CD4-positive, alpha-beta T cell (primary cell): ENCODE measurements around the gene SCAF11. TPM values are rescaled to one million over a fixed set of nuclear protein-coding genes. Genes with fewer than 3 reads are reported as not detected.

Source experiments
- ATAC-seq: fragments of 200-7000 bp; cut with Tn5 transposase; one replicate; pipeline ENCODE4 v1.10.0; 2022; ENCODE audit warnings: mild to moderate bottlenecking; ENCODE audit not compliant: poor library complexity
- CTCF ChIA-PET: fragments of 350-600 bp; sonication (Branson Sonifier 250); formaldehyde crosslinking; loops from one replicate; lab custom pipeline; 2021; ENCODE audit warnings: antibody characterized with exemption, inconsistent platforms; lab: Charles Lee
- POLR2A ChIA-PET: fragments of 350-600 bp; sonication (Branson Sonifier 250); formaldehyde crosslinking; loops from one replicate; lab custom pipeline; 2021; ENCODE audit warnings: antibody characterized with exemption, inconsistent platforms; lab: Charles Lee
- DNase-seq, 14 experiments: peaks; one replicate each; pipeline ENCODE4 v3.0.0-alpha.2; 2013 to 2020; ENCODE audit warnings: mixed read lengths in 2 of 14
- H3K27ac ChIP-seq, 2 donors: one replicate each; pipeline versions ENCODE4 v1.5.1 to v1.7.0; 2013; ENCODE audit warnings: low read length in 2 of 2, low read depth in 1 of 2, mild to moderate bottlenecking in 1 of 2
- H3K27me3 ChIP-seq, 2 experiments: 1 replicate in 1 of 2; 2 replicates in 1 of 2; pipeline versions ENCODE4 v1.6.1 to v1.7.0; 2013; ENCODE audit warnings: low read length in 2 of 2, control low read depth in 1 of 2, mild to moderate bottlenecking in 1 of 2, moderate library complexity in 1 of 2; ENCODE audit not compliant: insufficient read depth in 2 of 2, control insufficient read depth in 1 of 2
- H3K36me3 ChIP-seq: one replicate; pipeline ENCODE4 v1.6.1; 2013; ENCODE audit warnings: low read length, control low read depth; ENCODE audit not compliant: insufficient read depth
- H3K4me1 ChIP-seq: one replicate; pipeline ENCODE4 v1.6.1; 2013; ENCODE audit warnings: low read length, control low read depth; ENCODE audit not compliant: insufficient read depth
- H3K4me3 ChIP-seq: one replicate; pipeline ENCODE4 v1.5.1; 2013; ENCODE audit warnings: mild to moderate bottlenecking, low read length, moderate library complexity
- H3K9me3 ChIP-seq, 2 experiments: 1 replicate in 1 of 2; 2 replicates in 1 of 2; pipeline versions ENCODE4 v1.6.1 to v1.7.0; 2013; ENCODE audit warnings: low read length in 2 of 2, mild to moderate bottlenecking in 2 of 2, control low read depth in 1 of 2, moderate library complexity in 1 of 2; ENCODE audit not compliant: control insufficient read depth in 1 of 2, insufficient read depth in 1 of 2
- H3K27ac Mint-ChIP-seq: one replicate; pipeline ENCODE4 v1.8.0; 2020; ENCODE audit warnings: mixed read lengths
- H3K27me3 Mint-ChIP-seq: one replicate; pipeline ENCODE4 v1.8.0; 2021; ENCODE audit warnings: mixed read lengths
- H3K36me3 Mint-ChIP-seq: one replicate; pipeline ENCODE4 v1.8.0; 2021; ENCODE audit warnings: low read depth, mixed read lengths
- H3K4me1 Mint-ChIP-seq: one replicate; pipeline ENCODE4 v1.8.0; 2021; ENCODE audit warnings: low read depth, mixed read lengths
- H3K4me3 Mint-ChIP-seq: one replicate; pipeline ENCODE4 v1.8.0; 2020; ENCODE audit warnings: mild to moderate bottlenecking, mixed read lengths
- H3K9me3 Mint-ChIP-seq: one replicate; pipeline ENCODE4 v1.8.0; 2020; ENCODE audit warnings: mixed read lengths
- intact Hi-C, 2 experiments: fragments of 100-400 bp; cut with DNase I in 1 of 2; cut with micrococcal nuclease in 1 of 2; formaldehyde crosslinking; loops; one replicate each; pipeline versions ENCODE4 v1.15.1 to v1.9.0; 2023 to 2025; cut with DNase I, micrococcal nuclease
- total RNA-seq, 174 experiments: library from RNA in 2 of 174; stranded (reverse) in 2 of 174; gene quantifications; one replicate each; pipeline ENCODE4 v1.2.3 and lab custom pipeline; 2021 to 2026
- TF ChIP-seq, protein P1 (sequence below): fragments of 200-600 bp; IDR thresholded peaks from one replicate; pipeline ENCODE4 v1.8.0; 2022; ENCODE audit warnings: antibody characterized with exemption, mild to moderate bottlenecking

Gene SCAF11
- total RNA-seq, 2 experiments from 2014 or later = 205 to 213 TPM

DNA sequence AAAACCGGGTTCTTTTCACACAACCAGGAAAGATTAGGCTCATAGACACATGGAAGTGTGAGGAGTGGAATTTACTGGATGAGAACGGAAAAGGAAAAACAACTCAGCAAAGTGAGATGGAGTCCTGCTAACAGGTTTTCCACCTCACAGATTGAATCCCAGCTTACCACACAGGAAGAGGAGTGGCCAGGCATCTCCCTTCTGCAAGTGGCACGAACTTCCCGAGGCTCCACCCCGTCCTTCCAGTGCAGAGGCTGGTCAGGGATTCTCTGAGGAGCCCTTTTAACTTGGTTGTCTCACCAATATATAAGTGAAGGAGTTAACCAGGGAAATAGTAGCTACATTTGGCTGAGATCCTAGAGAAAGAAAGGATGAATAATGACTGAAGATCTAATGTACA is 102.8 kb downstream of the SCAF11 start:
- peaks cover 35% of the 10 kb centered on the region for H3K36me3 ChIP-seq
- peaks cover 0 to 9% of the 10 kb centered on the region in 2 experiments for H3K9me3 ChIP-seq
- Mint-ChIP-seq H3K9me3 (peaks cover 3% of the 10 kb centered on the region), H3K36me3 (peaks cover 62% of the 10 kb centered on the region), H3K4me1 (peaks cover 26% of the 10 kb centered on the region), H3K4me3 (no peak overlapping the region), H3K27me3 (no peaks in the 10 kb centered on the region), H3K27ac (no peak overlapping the region)
- POLR2A ChIA-PET = interaction anchor here (0.8 kb wide), 1 partner anchor 157 kb away, joined by 3 read pairs; no protein-coding TSS in a partner anchor
- ATAC-seq (no peak), DNase-seq (no peak)
- TF ChIP-seq, protein P1, sequence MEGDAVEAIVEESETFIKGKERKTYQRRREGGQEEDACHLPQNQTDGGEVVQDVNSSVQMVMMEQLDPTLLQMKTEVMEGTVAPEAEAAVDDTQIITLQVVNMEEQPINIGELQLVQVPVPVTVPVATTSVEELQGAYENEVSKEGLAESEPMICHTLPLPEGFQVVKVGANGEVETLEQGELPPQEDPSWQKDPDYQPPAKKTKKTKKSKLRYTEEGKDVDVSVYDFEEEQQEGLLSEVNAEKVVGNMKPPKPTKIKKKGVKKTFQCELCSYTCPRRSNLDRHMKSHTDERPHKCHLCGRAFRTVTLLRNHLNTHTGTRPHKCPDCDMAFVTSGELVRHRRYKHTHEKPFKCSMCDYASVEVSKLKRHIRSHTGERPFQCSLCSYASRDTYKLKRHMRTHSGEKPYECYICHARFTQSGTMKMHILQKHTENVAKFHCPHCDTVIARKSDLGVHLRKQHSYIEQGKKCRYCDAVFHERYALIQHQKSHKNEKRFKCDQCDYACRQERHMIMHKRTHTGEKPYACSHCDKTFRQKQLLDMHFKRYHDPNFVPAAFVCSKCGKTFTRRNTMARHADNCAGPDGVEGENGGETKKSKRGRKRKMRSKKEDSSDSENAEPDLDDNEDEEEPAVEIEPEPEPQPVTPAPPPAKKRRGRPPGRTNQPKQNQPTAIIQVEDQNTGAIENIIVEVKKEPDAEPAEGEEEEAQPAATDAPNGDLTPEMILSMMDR = no peak
- CTCF ChIA-PET = no interaction called here
- no peak overlapping the region for H3K4me3 ChIP-seq
- H3K4me1 ChIP-seq = peaks cover 5% of the 10 kb centered on the region
- H3K27me3 ChIP-seq = no peaks in the 10 kb centered on the region
- intact Hi-C loops = no loop called here
- no peak overlapping the region for H3K27ac ChIP-seq

DNA sequence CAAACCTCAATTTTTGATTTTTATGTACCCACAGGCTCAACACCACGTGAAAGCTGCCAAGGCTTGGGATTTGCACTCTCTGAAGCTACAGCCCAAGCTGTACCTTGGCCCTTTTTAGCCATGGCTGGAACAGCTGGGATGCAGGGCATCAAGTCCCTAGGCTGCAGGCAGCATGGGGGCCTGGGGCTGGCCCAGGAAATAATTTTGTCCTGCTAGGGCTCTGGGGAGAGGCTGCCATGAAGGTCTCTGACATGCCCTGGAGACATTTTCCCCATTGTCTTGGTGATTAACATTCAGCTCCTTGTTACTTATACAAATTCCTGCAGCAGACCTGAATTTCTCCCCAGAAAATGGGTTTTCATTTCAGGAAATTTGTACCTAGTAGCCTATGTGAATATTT is 103.7 kb downstream of the SCAF11 start:
- Mint-ChIP-seq H3K4me3 (no peak overlapping the region), H3K27ac (no peak overlapping the region), H3K4me1 (peaks cover 17% of the 10 kb centered on the region), H3K9me3 (peaks cover 3% of the 10 kb centered on the region), H3K36me3 (peaks cover 63% of the 10 kb centered on the region), H3K27me3 (no peaks in the 10 kb centered on the region)
- H3K27me3 ChIP-seq = no peaks in the 10 kb centered on the region
- ChIA-PET POLR2A (no interaction called here), CTCF (no interaction called here)
- H3K27ac ChIP-seq = no peak overlapping the region
- peaks cover 1% of the 10 kb centered on the region for H3K4me1 ChIP-seq
- H3K9me3 ChIP-seq = peaks cover 0 to 9% of the 10 kb centered on the region in 2 experiments
- intact Hi-C loops = no loop called here
- TF ChIP-seq, protein P1 = no peak
- peaks cover 37% of the 10 kb centered on the region for H3K36me3 ChIP-seq
- DNase-seq (no peak), ATAC-seq (no peak)
- H3K4me3 ChIP-seq = no peak overlapping the region

DNA sequence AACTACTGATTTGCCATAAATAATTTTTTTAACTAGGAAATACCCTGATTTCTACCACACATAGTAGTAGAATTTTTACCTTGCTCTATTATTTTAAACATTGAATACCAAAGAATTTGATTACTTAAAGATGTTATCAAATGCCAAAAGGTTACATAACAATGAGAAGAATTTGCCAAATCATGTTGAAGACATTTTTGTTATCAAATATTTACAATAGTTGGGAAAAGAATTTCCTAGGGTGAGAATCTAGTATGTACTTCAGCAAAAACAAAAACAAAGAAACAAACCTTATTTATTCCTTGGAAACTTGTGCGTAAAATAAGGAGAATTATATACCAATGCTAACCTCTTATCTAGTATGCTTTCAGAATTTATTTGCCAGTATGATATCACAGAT is 107.2 kb downstream of the SCAF11 start:
- Histone ChIP-seq H3K4me3 (no peak overlapping the region), H3K4me1 (peaks cover 5% of the 10 kb centered on the region), H3K9me3 (peaks cover 0 to 9% of the 10 kb centered on the region in 2 experiments), H3K27ac (no peak overlapping the region), H3K27me3 (no peaks in the 10 kb centered on the region), H3K36me3 (peaks cover 34% of the 10 kb centered on the region)
- peaks cover 90% of the 10 kb centered on the region for H3K36me3 Mint-ChIP-seq
- intact Hi-C loops = no loop called here
- DNase-seq = no peak
- H3K27me3 Mint-ChIP-seq = no peaks in the 10 kb centered on the region
- TF ChIP-seq, protein P1 = no peak
- no peak for ATAC-seq
- POLR2A ChIA-PET = no interaction called here
- H3K4me1 Mint-ChIP-seq = peaks cover 21% of the 10 kb centered on the region
- H3K9me3 Mint-ChIP-seq = peaks cover 3% of the 10 kb centered on the region
- H3K4me3 Mint-ChIP-seq = no peak overlapping the region
- CTCF ChIA-PET = no interaction called here
- no peak overlapping the region for H3K27ac Mint-ChIP-seq
